NCI-H748 (cell line): ENCODE measurements around the gene RASGRF2.
"Not testable (repeated sequence)": the region's sequence is repeated elsewhere in the genome, so short reads cannot be mapped to it uniquely, and the experiment has no call there.

Experiments used
- DNase-seq: peaks from one replicate; lab custom pipeline; 2025; ENCODE audit not compliant: unreplicated experiment; lab: John Stamatoyannopoulos, UW

Gene RASGRF2

GRCh38 chr5:81067406-81067805 lies 107.2 kb downstream of the RASGRF2 start:
- DNase-seq, result no peak

- no peak for DNase-seq
These were observed 107.9 kb downstream of the RASGRF2 start for GRCh38 chr5:81068063-81068462.

GRCh38 chr5:81068635-81069034 lies 108.5 kb downstream of the RASGRF2 start:
- DNase-seq, result no peak

- DNase-seq, result no peak
These were observed 109.8 kb downstream of the RASGRF2 start for GRCh38 chr5:81069990-81070389.

GRCh38 chr5:81070571-81071255 lies 110.5 kb downstream of the RASGRF2 start:
- DNase-seq, result no peak

- DNase-seq, result no peak
These were observed 114.9 kb downstream of the RASGRF2 start for GRCh38 chr5:81075041-81075440.

- DNase-seq, result no peak
These were observed 116.9 kb downstream of the RASGRF2 start for GRCh38 chr5:81077105-81077504.

GRCh38 chr5:81078930-81079329 lies 118.8 kb downstream of the RASGRF2 start:
- DNase-seq, result no peak

- no peak for DNase-seq
These were observed 120.8 kb downstream of the RASGRF2 start for GRCh38 chr5:81080809-81081460.

GRCh38 chr5:81081461-81081835 lies 121.3 kb downstream of the RASGRF2 start:
- no peak for DNase-seq

GRCh38 chr5:81086881-81087281 lies 126.7 kb downstream of the RASGRF2 start:
- no peak for DNase-seq

GRCh38 chr5:81091199-81091598 lies 131.0 kb downstream of the RASGRF2 start:
- DNase-seq, result no peak

- no peak for DNase-seq
These were observed 133.5 kb downstream of the RASGRF2 start for GRCh38 chr5:81093536-81094196.

- no peak for DNase-seq
These were observed 135.7 kb downstream of the RASGRF2 start for GRCh38 chr5:81095835-81096234.

GRCh38 chr5:81097713-81098112 lies 137.6 kb downstream of the RASGRF2 start:
- DNase-seq, result no peak

- DNase-seq, result no peak
These were observed 145.2 kb downstream of the RASGRF2 start for GRCh38 chr5:81105261-81105877.

- no peak for DNase-seq
These were observed 155.1 kb downstream of the RASGRF2 start for GRCh38 chr5:81115261-81115660.

GRCh38 chr5:81117566-81117965 lies 157.4 kb downstream of the RASGRF2 start:
- DNase-seq, result no peak

- no peak for DNase-seq
These were observed 161.1 kb downstream of the RASGRF2 start for GRCh38 chr5:81121273-81121672.

- no peak for DNase-seq
These were observed 161.9 kb downstream of the RASGRF2 start for GRCh38 chr5:81121836-81122630.

GRCh38 chr5:81124689-81125088 lies 164.5 kb downstream of the RASGRF2 start:
- not testable (repeated sequence) for DNase-seq
